IPS DF 4.7 (cell line): ENCODE data around the gene LAMC2.

Source experiments
- DNase-seq: peaks from one replicate; pipeline ENCODE4 v3.0.0-alpha.2; 2013; ENCODE audit warnings: low spot score; ENCODE audit errors: extremely low read depth

LAMC2 gene

GRCh38 chr1:183287191-183287675 is 101.2 kb downstream of the LAMC2 start:
- DNase-seq, result no peak

GRCh38 chr1:183288583-183288982 is 102.5 kb downstream of the LAMC2 start:
- no peak for DNase-seq

GRCh38 chr1:183289051-183289496 is 103.0 kb downstream of the LAMC2 start:
- no peak for DNase-seq

- no peak for DNase-seq
Observed at GRCh38 chr1:183290628-183291027, 104.6 kb downstream of the LAMC2 start.

GRCh38 chr1:183291216-183291762 is 105.2 kb downstream of the LAMC2 start:
- no peak for DNase-seq

- DNase-seq, result no peak
Observed at GRCh38 chr1:183291802-183292514, 105.9 kb downstream of the LAMC2 start.

- DNase-seq, result no peak
Observed at GRCh38 chr1:183293241-183293640, 107.2 kb downstream of the LAMC2 start.

- DNase-seq, result no peak
Observed at GRCh38 chr1:183293876-183294275, 107.8 kb downstream of the LAMC2 start.
